NCI-H1694 (cell line): Measurements from ENCODE around the gene FAM222A.

Source experiments
- DNase-seq: peaks from one replicate; lab custom pipeline; 2025; lab: John Stamatoyannopoulos, UW

Gene FAM222A

GRCh38 chr12:109773384-109774011 lies 59.9 kb downstream of the FAM222A start:
- no peak for DNase-seq

GRCh38 chr12:109775172-109775881 lies 61.7 kb downstream of the FAM222A start:
- peak; percentile 56 for DNase-seq

GRCh38 chr12:109776624-109777023 lies 63.0 kb downstream of the FAM222A start:
- DNase-seq, result no peak

GRCh38 chr12:109777544-109777943 lies 63.9 kb downstream of the FAM222A start:
- DNase-seq, result no peak

GRCh38 chr12:109778684-109779083 lies 65.1 kb downstream of the FAM222A start:
- DNase-seq, result no peak

- no peak for DNase-seq
Measured at GRCh38 chr12:109779382-109779781, 65.8 kb downstream of the FAM222A start.

- DNase-seq, result no peak
Measured at GRCh38 chr12:109781668-109782325, 68.2 kb downstream of the FAM222A start.

- no peak for DNase-seq
Measured at GRCh38 chr12:109782326-109782703, 68.7 kb downstream of the FAM222A start.

- DNase-seq, result no peak
Measured at GRCh38 chr12:109783135-109783964, 69.7 kb downstream of the FAM222A start.

GRCh38 chr12:109783965-109784244 lies 70.3 kb downstream of the FAM222A start:
- DNase-seq, result no peak

GRCh38 chr12:109785854-109786253 lies 72.2 kb downstream of the FAM222A start:
- no peak for DNase-seq

GRCh38 chr12:109786799-109787198 lies 73.2 kb downstream of the FAM222A start:
- DNase-seq, result no peak

GRCh38 chr12:109789526-109790048 lies 76.0 kb downstream of the FAM222A start:
- no peak for DNase-seq

- no peak for DNase-seq
Measured at GRCh38 chr12:109792992-109793391, 79.4 kb downstream of the FAM222A start.

- DNase-seq, result no peak
Measured at GRCh38 chr12:109793411-109793810, 79.8 kb downstream of the FAM222A start.

GRCh38 chr12:109793826-109794501 lies 80.3 kb downstream of the FAM222A start:
- no peak for DNase-seq

- DNase-seq, result no peak
Measured at GRCh38 chr12:109795023-109795422, 81.4 kb downstream of the FAM222A start.

GRCh38 chr12:109796057-109796456 lies 82.4 kb downstream of the FAM222A start:
- no peak for DNase-seq

- DNase-seq, result peak; percentile 12
Measured at GRCh38 chr12:109797905-109798669, 84.5 kb downstream of the FAM222A start.

- no peak for DNase-seq
Measured at GRCh38 chr12:109798691-109799090, 85.1 kb downstream of the FAM222A start.

- no peak for DNase-seq
Measured at GRCh38 chr12:109800536-109800935, 86.9 kb downstream of the FAM222A start.
